H1 (cell line): ENCODE data around the gene PANX2. TPM values are rescaled to one million over a fixed set of nuclear protein-coding genes. Genes with fewer than 3 reads are reported as not detected.

ENCODE experiments used
- CTCF ChIA-PET: fragments of 300-600 bp; sonication (Branson Sonifier 250); formaldehyde crosslinking; loops from one replicate; lab custom pipeline; 2021; ENCODE audit not compliant: partially characterized antibody; lab: Charles Lee
- POLR2A ChIA-PET: fragments of 300-600 bp; sonication (Branson Sonifier 250); formaldehyde crosslinking; loops from one replicate; lab custom pipeline; 2021; ENCODE audit warnings: inconsistent platforms; ENCODE audit not compliant: partially characterized antibody; lab: Charles Lee
- DNase-seq, 2 experiments: peaks; one replicate each; pipeline versions ENCODE4 v3.0.0 to v3.0.0-alpha.2; 2010 to 2022; ENCODE audit warnings: low spot score in 2 of 2, low read depth in 1 of 2, mixed read lengths in 1 of 2
- FAIRE-seq: peaks from 2 replicates; lab custom pipeline; 2011; peaks lifted over from hg19 to GRCh38; lab: Jason Lieb, UNC
- H2AFZ ChIP-seq: 2 replicates; pipeline ENCODE4 v1.8.1; 2012; ENCODE audit warnings: low read length, inconsistent platforms
- H2AK5ac ChIP-seq: 2 replicates; pipeline ENCODE4 v1.6.1; 2013; ENCODE audit warnings: low read depth, low read length
- H2BK120ac ChIP-seq: replicated peaks from 2 replicates; pipeline ENCODE3; 2013; ENCODE audit warnings: low read depth, low read length, inconsistent platforms
- H2BK12ac ChIP-seq: 2 replicates; pipeline ENCODE4 v1.6.1; 2013; ENCODE audit warnings: low read depth, low read length
- H2BK15ac ChIP-seq: 2 replicates; pipeline ENCODE4 v1.6.1; 2013; ENCODE audit warnings: low read length
- H2BK20ac ChIP-seq: 2 replicates; pipeline ENCODE4 v1.6.1; 2013; ENCODE audit warnings: low read length
- H2BK5ac ChIP-seq: 2 replicates; pipeline ENCODE4 v1.6.1; 2013; ENCODE audit warnings: low read depth, low read length
- H3K14ac ChIP-seq: 2 replicates; pipeline ENCODE4 v1.6.1; 2013; ENCODE audit warnings: inconsistent platforms; ENCODE audit not compliant: insufficient read length
- H3K18ac ChIP-seq: 2 replicates; pipeline ENCODE4 v1.6.1; 2013; ENCODE audit warnings: low read length; ENCODE audit errors: extremely low read depth
- H3K23ac ChIP-seq: 2 replicates; pipeline ENCODE4 v1.6.1; 2013; ENCODE audit warnings: inconsistent platforms; ENCODE audit not compliant: insufficient read length
- H3K23me2 ChIP-seq: 2 replicates; pipeline ENCODE4 v1.6.1; 2013; ENCODE audit warnings: low read depth, low read length
- H3K27ac ChIP-seq: 2 replicates; pipeline ENCODE4 v1.6.1; 2011; ENCODE audit warnings: low read depth, low read length, inconsistent platforms
- H3K27me3 ChIP-seq, 4 experiments: replicated peaks in 1 of 4; 1 replicate in 1 of 4; 2 replicates in 3 of 4; pipeline versions ENCODE4 v1.6.1 to v1.8.1; 2011 to 2013; ENCODE audit warnings: low read length in 3 of 4, mild to moderate bottlenecking in 3 of 4, inconsistent platforms in 2 of 4, mixed read lengths in 2 of 4, moderate library complexity in 1 of 4; ENCODE audit not compliant: control insufficient read depth in 3 of 4, insufficient read depth in 3 of 4; ENCODE audit errors: extremely low read depth in 1 of 4
- H3K36me3 ChIP-seq, 4 experiments: 2 replicates each; pipeline versions ENCODE4 v1.6.1 to v1.8.1; 2011 to 2013; ENCODE audit warnings: mild to moderate bottlenecking in 4 of 4, low read length in 3 of 4, moderate library complexity in 2 of 4, control low read depth in 1 of 4, inconsistent platforms in 1 of 4; ENCODE audit not compliant: insufficient read depth in 4 of 4, control insufficient read depth in 2 of 4
- H3K4ac ChIP-seq: replicated peaks from 2 replicates; pipeline ENCODE3; 2013; ENCODE audit warnings: low read length, low read depth, mixed read lengths, inconsistent platforms; ENCODE audit not compliant: insufficient read length
- H3K4me1 ChIP-seq, 4 experiments: replicated peaks in 1 of 4; 1 replicate in 1 of 4; 2 replicates in 3 of 4; pipeline versions ENCODE4 v1.6.1 to v1.8.1; 2011 to 2013; ENCODE audit warnings: low read length in 3 of 4, inconsistent platforms in 2 of 4, mixed read lengths in 1 of 4; ENCODE audit not compliant: insufficient read depth in 4 of 4, control insufficient read depth in 3 of 4
- H3K4me2 ChIP-seq, 2 experiments: 2 replicates each; pipeline versions ENCODE4 v1.6.1 to v1.8.1; 2011 to 2013; ENCODE audit warnings: low read depth in 2 of 2, low read length in 2 of 2, control low read depth in 1 of 2, inconsistent platforms in 1 of 2, mild to moderate bottlenecking in 1 of 2; ENCODE audit not compliant: insufficient read depth in 1 of 2
- H3K4me3 ChIP-seq, 4 experiments: fragments of 200-600, 300-600 bp in 1 of 4; sonication (generic), shearing (Covaris generic), sonication (Bioruptor Twin) in 1 of 4; 2 replicates each; pipeline versions ENCODE4 v1.5.1 to v1.8.1; 2011 to 2016; ENCODE audit warnings: low read length in 4 of 4, low read depth in 3 of 4, control low read depth in 2 of 4, inconsistent platforms in 2 of 4, mild to moderate bottlenecking in 2 of 4, mixed read lengths in 1 of 4, moderate library complexity in 1 of 4; ENCODE audit not compliant: insufficient read depth in 2 of 4; ENCODE audit errors: extremely low read depth in 1 of 4
- H3K56ac ChIP-seq: replicated peaks from 2 replicates; pipeline ENCODE3; 2013; ENCODE audit warnings: low read depth, mild to moderate bottlenecking, mixed read lengths, low read length, inconsistent platforms; ENCODE audit not compliant: insufficient read length
- H3K79me1 ChIP-seq: 2 replicates; pipeline ENCODE4 v1.6.1; 2013; ENCODE audit warnings: low read depth, low read length, control low read depth
- H3K79me2 ChIP-seq, 2 experiments: 2 replicates each; pipeline versions ENCODE4 v1.6.1 to v1.8.1; 2012 to 2013; ENCODE audit warnings: low read length in 2 of 2, mild to moderate bottlenecking in 2 of 2, inconsistent platforms in 1 of 2; ENCODE audit not compliant: insufficient read depth in 2 of 2, control insufficient read depth in 1 of 2
- H3K9ac ChIP-seq, 4 experiments: replicated peaks in 1 of 4; 1 replicate in 1 of 4; 2 replicates in 3 of 4; pipeline versions ENCODE4 v1.6.1 to v1.8.1; 2011 to 2013; ENCODE audit warnings: low read depth in 3 of 4, low read length in 3 of 4, control low read depth in 2 of 4, mild to moderate bottlenecking in 2 of 4, moderate library complexity in 2 of 4, inconsistent platforms in 1 of 4; ENCODE audit errors: extremely low read depth in 1 of 4
- H3K9me3 ChIP-seq, 2 experiments: 2 replicates each; pipeline versions ENCODE4 v1.6.1 to v1.8.1; 2012 to 2013; ENCODE audit warnings: mild to moderate bottlenecking in 2 of 2, moderate library complexity in 2 of 2, control low read depth in 1 of 2, inconsistent platforms in 1 of 2, low read depth in 1 of 2, low read length in 1 of 2, mixed read lengths in 1 of 2; ENCODE audit not compliant: insufficient read depth in 2 of 2
- H4K20me1 ChIP-seq, 2 experiments: replicated peaks in 1 of 2; 2 replicates each; pipeline versions ENCODE3 to v1.8.1; 2011 to 2013; ENCODE audit warnings: inconsistent platforms in 2 of 2, low read length in 2 of 2, mild to moderate bottlenecking in 1 of 2; ENCODE audit not compliant: insufficient read depth in 2 of 2, control insufficient read depth in 1 of 2
- H4K5ac ChIP-seq: 2 replicates; pipeline ENCODE4 v1.6.1; 2013; ENCODE audit warnings: low read length, low read depth, mixed read lengths, inconsistent platforms; ENCODE audit not compliant: insufficient read length
- H4K8ac ChIP-seq: 2 replicates; pipeline ENCODE4 v1.8.0; 2013; ENCODE audit warnings: mild to moderate bottlenecking, moderate library complexity, low read length, inconsistent platforms; ENCODE audit not compliant: insufficient read depth; ENCODE audit errors: extremely low read depth
- H4K91ac ChIP-seq: replicated peaks from 2 replicates; pipeline ENCODE3; 2013; ENCODE audit warnings: low read length, mixed read lengths, inconsistent platforms; ENCODE audit not compliant: insufficient read length
- BCL11A ChIP-seq, 2 experiments: IDR thresholded peaks; one replicate each; pipeline ENCODE4 v1.6.1; 2011; ENCODE audit warnings: low read depth in 2 of 2, low read length in 2 of 2, mild to moderate bottlenecking in 2 of 2
- CHD2 ChIP-seq: IDR thresholded peaks from 2 replicates; pipeline ENCODE4 v1.6.1; 2012; ENCODE audit warnings: low read length, improper control_type of control experiment
- E2F6 ChIP-seq: IDR thresholded peaks from 2 replicates; pipeline ENCODE4 v1.6.1; 2012; ENCODE audit warnings: inconsistent platforms
- KDM4A ChIP-seq: IDR thresholded peaks from one replicate; pipeline ENCODE4 v1.7.1; 2012; ENCODE audit warnings: low read depth, mild to moderate bottlenecking, moderate library complexity, low read length, inconsistent platforms; ENCODE audit not compliant: severe bottlenecking
- KDM5A ChIP-seq: fragments of 200-600 bp; IDR thresholded peaks from 2 replicates; pipeline ENCODE4 v1.7.1; 2012; ENCODE audit warnings: mild to moderate bottlenecking, low read length, inconsistent platforms, mixed read lengths
- SIN3A ChIP-seq, 2 experiments: IDR thresholded peaks in 1 of 2; conservative IDR thresholded peaks in 1 of 2; 2 replicates each; pipeline ENCODE4 v1.6.1; 2011 to 2012; ENCODE audit warnings: low read length in 2 of 2, improper control_type of control experiment in 1 of 2, low read depth in 1 of 2, mild to moderate bottlenecking in 1 of 2
- SIX5 ChIP-seq: IDR thresholded peaks from 2 replicates; pipeline ENCODE4 v1.6.1; 2011; ENCODE audit warnings: mild to moderate bottlenecking, low read depth, low read length
- SP2 ChIP-seq: IDR thresholded peaks from 2 replicates; pipeline ENCODE4 v1.6.1; 2012; ENCODE audit warnings: mild to moderate bottlenecking, low read length, inconsistent platforms
- WGBS, 2 experiments: shearing (Covaris generic) in 1 of 2; methylation state at CpG; one replicate each; pipeline versions ENCODE4 v1.1.6 to v1.1.7; 2013 to 2015; ENCODE audit warnings: low lambda C conversion rate in 2 of 2, mixed read lengths in 2 of 2, inconsistent platforms in 1 of 2, low coverage in 1 of 2, missing lambda C conversion rate in 1 of 2; ENCODE audit not compliant: insufficient replicate concordance in 2 of 2, insufficient coverage in 1 of 2, insufficient read length in 1 of 2; ENCODE audit errors: extremely low coverage in 1 of 2, missing lambda C conversion rate in 1 of 2; 5-methylcytosine and 5-hydroxymethylcytosine counted together
- polyA plus RNA-seq, 7 experiments: library from polyadenylated mRNA; depleted of rRNA in 3 of 7; stranded (reverse) in 5 of 7; unstranded in 2 of 7; fragments of >200 nt in 5 of 7; fragments of 200-250 nt in 2 of 7; gene quantifications; 1 replicate in 5 of 7; 2 replicates in 1 of 7; 4 replicates in 1 of 7; pipeline versions ENCODE4 v1.2.1 to v1.2.3, GENCODE V29; 2011 to 2013; ENCODE audit warnings: missing spikeins in 2 of 7, mixed read lengths in 2 of 7
- total RNA-seq: library from RNA; stranded (reverse); fragmentation: NEBNext Ultra II Directional; extraction: Animal tissue kit (Norgen Biotek cat#: 25700); gene quantifications from 2 replicates; pipeline ENCODE4 v1.2.1, GENCODE V29; 2021

Gene PANX2
- total and polyA plus RNA-seq, 2 of the 8 experiments (the other 6 are each of a cell fraction or from before 2014, with no cell fraction given): 3.5 to 5.0 TPM

- H3K4me3 ChIP-seq: no peak overlapping the region
- peaks cover 8 to 25% of the 10 kb centered on the region in 2 experiments for H4K20me1 ChIP-seq
- H2AK5ac ChIP-seq: no peak overlapping the region
- no peak overlapping the region for H3K9ac ChIP-seq
- FAIRE-seq: no peak
- no peak overlapping the region for H3K4ac ChIP-seq
- no peak overlapping the region for H3K56ac ChIP-seq
- H3K4me1 ChIP-seq: peaks cover 0 to 3% (median 1%) of the 10 kb centered on the region in 4 experiments; a peak in 2 of 7 replicates
- no peaks in the 10 kb centered on the region for H3K23me2 ChIP-seq
- no peak overlapping the region for H2AFZ ChIP-seq
- peaks cover 0 to 13% of the 10 kb centered on the region in 2 experiments; a peak in 1 of 4 replicates for H3K79me2 ChIP-seq
- H4K8ac ChIP-seq: no peak overlapping the region
- no peak for DNase-seq
- no peak for TF ChIP-seq KDM5A
- no peak for TF ChIP-seq SIX5
- TF ChIP-seq E2F6: no peak
- no peak for TF ChIP-seq KDM4A
- TF ChIP-seq SIN3A (conservative IDR thresholded peaks at IDR 0.05 in 1 of 2, IDR thresholded peaks at IDR 0.05 in 1 of 2; ENCODE audit: low read depth in 1 of 2, low read length in 2 of 2): no peak
- TF ChIP-seq CHD2: no peak
- TF ChIP-seq SP2: no peak
- no peak for TF ChIP-seq BCL11A (IDR thresholded peaks at IDR 0.05; ENCODE audit: low read depth in 2 of 2, low read length in 2 of 2)
- H2BK15ac ChIP-seq: no peak overlapping the region
- no peaks in the 10 kb centered on the region for H3K27me3 ChIP-seq
- H2BK20ac ChIP-seq: no peak overlapping the region
- no peak overlapping the region for H3K27ac ChIP-seq
- H3K36me3 ChIP-seq: peaks cover 4 to 29% (median 21%) of the 10 kb centered on the region in 4 experiments; a peak in 7 of 8 replicates
- H3K9me3 ChIP-seq: no peaks in the 10 kb centered on the region
- H3K18ac ChIP-seq: no peak overlapping the region
- H3K14ac ChIP-seq: no peak overlapping the region
- 91% methylated on average over 25 of the region's 31 CpGs; no CpG with 5 or more reads in 1 of the 2 experiments for WGBS, 2 experiments
- H2BK12ac ChIP-seq: no peak overlapping the region
- CTCF ChIA-PET: interaction anchor here (0.5 to 7.0 kb wide), 11 partner anchors 12 to 441 kb away, joined by 3 to 83 read pairs (median 5); partner anchors contain the start of gene PANX2
- H3K23ac ChIP-seq: no peak overlapping the region
- H3K4me2 ChIP-seq: no peak overlapping the region
- POLR2A ChIA-PET: interaction anchor here (0.6 to 1.6 kb wide), 4 partner anchors 10 to 29 kb away, joined by 3 to 4 read pairs (median 4); no protein-coding TSS in a partner anchor
- H2BK120ac ChIP-seq: no peak overlapping the region
- peaks cover 5% of the 10 kb centered on the region; the same call in 1 of the 2 replicates for H3K79me1 ChIP-seq
- no peak overlapping the region for H4K5ac ChIP-seq
- H2BK5ac ChIP-seq: no peak overlapping the region; the same call in 1 of the 2 replicates
- no peak overlapping the region for H4K91ac ChIP-seq
Measured at GRCh38 chr22:50208939-50209892, 38.7 kb downstream of the PANX2 start.
